Measurements from ENCODE around the gene CALHM1.

The CALHM1 gene

DNA sequence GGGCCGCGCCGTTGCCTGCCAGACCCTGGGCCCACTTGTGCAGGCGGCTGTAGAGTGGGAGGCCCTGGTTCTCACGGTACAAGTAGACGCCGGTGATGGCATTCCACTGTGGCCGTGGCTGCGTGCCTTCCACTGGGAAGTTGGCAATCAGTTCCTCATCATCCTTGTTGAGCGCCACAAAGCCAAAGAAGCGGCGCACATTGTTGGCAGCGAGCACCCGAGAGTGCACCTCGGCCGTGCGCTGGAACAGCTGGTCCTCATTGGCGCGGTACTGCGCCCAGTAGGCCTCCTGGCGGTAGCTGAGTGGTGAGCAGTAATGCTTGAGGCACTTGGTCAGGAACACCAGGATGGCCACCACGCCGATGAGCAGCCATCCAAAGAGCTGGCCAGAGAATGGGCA lies 11.5 kb downstream of the CALHM1 start:
- Histone ChIP-seq H3K4me3 (ENCODE audit: insufficient read depth, low read depth, low read length, poor library complexity, severe bottlenecking) (no peak overlapping the region), H3K4me1 (ENCODE audit: control insufficient read depth, insufficient read depth, low read length, poor library complexity, severe bottlenecking) (peaks cover 28% of the 10 kb centered on the region), H3K27me3 (replicated peaks; ENCODE audit: control insufficient read depth, insufficient read depth, low read length, poor library complexity, severe bottlenecking) (no peaks in the 10 kb centered on the region), H3K27ac (ENCODE audit: insufficient read depth, low read length, poor library complexity, severe bottlenecking) (no peak overlapping the region), H3K9me3 (ENCODE audit: control insufficient read depth, low read length) (no peaks in the 10 kb centered on the region), H3K36me3 (ENCODE audit: control insufficient read depth, insufficient read depth, low read length) (peaks cover 65% of the 10 kb centered on the region)
- no peak for DNase-seq

GRCh38 chr10:103445767-103446567 lies 12.7 kb downstream of the CALHM1 start:
- peaks cover 75% of the 10 kb centered on the region for H3K36me3 ChIP-seq (ENCODE audit: control insufficient read depth, insufficient read depth, low read length)
- no peaks in the 10 kb centered on the region for H3K9me3 ChIP-seq (ENCODE audit: control insufficient read depth, low read length)
- no peaks in the 10 kb centered on the region for H3K27me3 ChIP-seq (replicated peaks; ENCODE audit: control insufficient read depth, insufficient read depth, low read length, poor library complexity, severe bottlenecking)
- peaks cover 28% of the 10 kb centered on the region for H3K4me1 ChIP-seq (ENCODE audit: control insufficient read depth, insufficient read depth, low read length, poor library complexity, severe bottlenecking)
- H3K4me3 ChIP-seq (ENCODE audit: insufficient read depth, low read depth, low read length, poor library complexity, severe bottlenecking) = no peak overlapping the region
- peak overlapping the region; percentile 19 for H3K27ac ChIP-seq (ENCODE audit: insufficient read depth, low read length, poor library complexity, severe bottlenecking)
- DNase-seq = no peak

- Histone ChIP-seq H3K36me3 (ENCODE audit: control insufficient read depth, insufficient read depth, low read length) (peaks cover 81% of the 10 kb centered on the region), H3K9me3 (ENCODE audit: control insufficient read depth, low read length) (no peaks in the 10 kb centered on the region), H3K4me1 (ENCODE audit: control insufficient read depth, insufficient read depth, low read length, poor library complexity, severe bottlenecking) (peaks cover 24% of the 10 kb centered on the region), H3K27me3 (replicated peaks; ENCODE audit: control insufficient read depth, insufficient read depth, low read length, poor library complexity, severe bottlenecking) (no peaks in the 10 kb centered on the region), H3K27ac (ENCODE audit: insufficient read depth, low read length, poor library complexity, severe bottlenecking) (no peak overlapping the region), H3K4me3 (ENCODE audit: insufficient read depth, low read depth, low read length, poor library complexity, severe bottlenecking) (no peak overlapping the region)
- DNase-seq = no peak
Observed at GRCh38 chr10:103445366-103445765, 13.3 kb downstream of the CALHM1 start.

DNA sequence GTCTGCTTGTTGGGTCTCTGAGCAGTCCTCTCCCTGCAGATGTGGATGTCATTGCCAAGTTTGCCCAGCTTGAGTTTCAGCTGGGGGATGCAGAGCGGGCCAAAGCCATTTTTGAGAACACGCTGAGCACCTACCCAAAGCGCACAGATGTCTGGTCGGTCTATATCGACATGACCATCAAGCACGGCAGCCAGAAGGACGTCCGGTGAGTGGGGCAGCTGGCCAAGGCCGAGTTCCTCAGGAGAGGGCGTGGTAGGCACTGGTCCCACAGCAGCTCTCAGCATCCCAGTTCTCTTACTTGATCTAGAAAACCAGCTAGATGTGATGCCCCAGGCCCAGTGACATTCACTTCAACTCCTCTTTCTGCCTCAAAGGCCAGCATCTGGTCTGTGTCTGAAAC lies 14.2 kb downstream of the CALHM1 start:
- Histone ChIP-seq H3K4me1 (ENCODE audit: control insufficient read depth, insufficient read depth, low read length, poor library complexity, severe bottlenecking) (peaks cover 16% of the 10 kb centered on the region), H3K9me3 (ENCODE audit: control insufficient read depth, low read length) (no peaks in the 10 kb centered on the region), H3K4me3 (ENCODE audit: insufficient read depth, low read depth, low read length, poor library complexity, severe bottlenecking) (no peak overlapping the region), H3K36me3 (ENCODE audit: control insufficient read depth, insufficient read depth, low read length) (peaks cover 88% of the 10 kb centered on the region), H3K27me3 (replicated peaks; ENCODE audit: control insufficient read depth, insufficient read depth, low read length, poor library complexity, severe bottlenecking) (no peaks in the 10 kb centered on the region), H3K27ac (ENCODE audit: insufficient read depth, low read length, poor library complexity, severe bottlenecking) (no peak overlapping the region)
- no peak for DNase-seq

DNA sequence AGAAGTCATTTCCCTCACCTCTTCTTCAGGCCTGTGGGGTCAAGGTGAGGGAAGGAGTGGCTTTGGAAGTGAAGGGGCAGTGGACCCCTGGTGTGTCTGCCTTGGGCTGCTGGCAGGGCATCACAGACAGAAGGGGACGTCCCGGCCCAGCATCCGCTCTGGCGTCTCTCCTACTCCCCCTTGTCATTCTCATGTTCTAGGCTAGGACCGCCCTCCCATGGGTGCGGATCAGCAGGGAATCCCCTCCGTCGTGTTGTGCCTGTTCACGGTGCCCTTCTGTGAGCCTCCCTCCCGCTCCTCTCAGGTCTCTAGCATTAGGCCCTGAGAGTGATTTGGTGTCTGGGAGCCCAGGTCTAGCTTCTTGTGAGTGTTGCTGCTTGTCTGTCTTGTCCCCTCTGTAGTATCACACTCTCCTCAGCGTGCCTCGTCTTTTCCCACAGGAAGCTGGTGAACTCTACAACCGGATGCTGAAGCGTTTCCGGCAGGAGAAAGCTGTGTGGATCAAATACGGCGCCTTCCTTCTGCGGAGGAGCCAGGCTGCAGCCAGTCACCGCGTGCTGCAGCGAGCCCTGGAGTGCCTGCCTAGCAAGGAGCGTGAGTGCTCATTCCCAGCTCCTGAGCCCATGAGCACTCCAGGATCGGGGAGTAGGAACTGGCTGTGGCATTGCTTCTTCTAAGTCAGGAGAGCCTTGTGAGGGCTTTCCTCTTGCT lies 15.1 kb downstream of the CALHM1 start:
- H3K27ac ChIP-seq (ENCODE audit: insufficient read depth, low read length, poor library complexity, severe bottlenecking) = no peak overlapping the region
- no peak overlapping the region for H3K4me3 ChIP-seq (ENCODE audit: insufficient read depth, low read depth, low read length, poor library complexity, severe bottlenecking)
- H3K9me3 ChIP-seq (ENCODE audit: control insufficient read depth, low read length) = no peaks in the 10 kb centered on the region
- no peak for DNase-seq
- H3K4me1 ChIP-seq (ENCODE audit: control insufficient read depth, insufficient read depth, low read length, poor library complexity, severe bottlenecking) = peaks cover 7% of the 10 kb centered on the region
- no peaks in the 10 kb centered on the region for H3K27me3 ChIP-seq (replicated peaks; ENCODE audit: control insufficient read depth, insufficient read depth, low read length, poor library complexity, severe bottlenecking)
- H3K36me3 ChIP-seq (ENCODE audit: control insufficient read depth, insufficient read depth, low read length) = peaks cover 85% of the 10 kb centered on the region

GRCh38 chr10:103442031-103442461 lies 16.7 kb downstream of the CALHM1 start:
- no peak for DNase-seq
- Histone ChIP-seq H3K9me3 (ENCODE audit: control insufficient read depth, low read length) (no peaks in the 10 kb centered on the region), H3K27me3 (replicated peaks; ENCODE audit: control insufficient read depth, insufficient read depth, low read length, poor library complexity, severe bottlenecking) (no peaks in the 10 kb centered on the region), H3K36me3 (ENCODE audit: control insufficient read depth, insufficient read depth, low read length) (peaks cover 85% of the 10 kb centered on the region), H3K4me3 (ENCODE audit: insufficient read depth, low read depth, low read length, poor library complexity, severe bottlenecking) (no peak overlapping the region), H3K27ac (ENCODE audit: insufficient read depth, low read length, poor library complexity, severe bottlenecking) (no peak overlapping the region), H3K4me1 (ENCODE audit: control insufficient read depth, insufficient read depth, low read length, poor library complexity, severe bottlenecking) (peaks cover 7% of the 10 kb centered on the region)

DNA sequence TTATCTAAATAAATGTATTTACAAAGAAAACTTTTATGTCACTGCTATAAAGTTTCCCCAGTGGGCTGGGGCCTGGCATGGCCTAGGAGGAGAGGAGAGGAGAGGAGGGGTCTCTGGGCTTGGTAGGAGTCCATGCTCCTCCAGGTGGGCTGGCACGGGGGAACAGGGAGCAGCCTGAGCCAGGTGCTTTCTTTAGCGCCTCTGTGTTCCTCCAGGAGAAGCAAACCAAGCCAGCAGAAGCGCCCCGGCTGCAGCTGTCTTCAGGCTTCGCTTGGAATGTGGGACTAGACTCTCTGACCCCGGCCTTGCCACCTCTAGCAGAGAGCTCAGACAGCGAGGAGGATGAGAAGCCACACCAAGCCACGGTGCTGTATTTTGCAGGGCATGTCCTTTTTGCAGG lies 17.1 kb downstream of the CALHM1 start:
- Histone ChIP-seq H3K27ac (ENCODE audit: insufficient read depth, low read length, poor library complexity, severe bottlenecking) (no peak overlapping the region), H3K27me3 (replicated peaks; ENCODE audit: control insufficient read depth, insufficient read depth, low read length, poor library complexity, severe bottlenecking) (no peaks in the 10 kb centered on the region), H3K9me3 (ENCODE audit: control insufficient read depth, low read length) (no peaks in the 10 kb centered on the region), H3K36me3 (ENCODE audit: control insufficient read depth, insufficient read depth, low read length) (peaks cover 82% of the 10 kb centered on the region), H3K4me3 (ENCODE audit: insufficient read depth, low read depth, low read length, poor library complexity, severe bottlenecking) (no peak overlapping the region), H3K4me1 (ENCODE audit: control insufficient read depth, insufficient read depth, low read length, poor library complexity, severe bottlenecking) (peaks cover 4% of the 10 kb centered on the region)
- DNase-seq = no peak

GRCh38 chr10:103441206-103441605 lies 17.5 kb downstream of the CALHM1 start:
- H3K27ac ChIP-seq (ENCODE audit: insufficient read depth, low read length, poor library complexity, severe bottlenecking) = no peak overlapping the region
- no peak for DNase-seq
- no peaks in the 10 kb centered on the region for H3K9me3 ChIP-seq (ENCODE audit: control insufficient read depth, low read length)
- no peaks in the 10 kb centered on the region for H3K27me3 ChIP-seq (replicated peaks; ENCODE audit: control insufficient read depth, insufficient read depth, low read length, poor library complexity, severe bottlenecking)
- H3K36me3 ChIP-seq (ENCODE audit: control insufficient read depth, insufficient read depth, low read length) = peaks cover 82% of the 10 kb centered on the region
- H3K4me3 ChIP-seq (ENCODE audit: insufficient read depth, low read depth, low read length, poor library complexity, severe bottlenecking) = no peak overlapping the region
- H3K4me1 ChIP-seq (ENCODE audit: control insufficient read depth, insufficient read depth, low read length, poor library complexity, severe bottlenecking) = peaks cover 2% of the 10 kb centered on the region

- Histone ChIP-seq H3K4me1 (ENCODE audit: control insufficient read depth, insufficient read depth, low read length, poor library complexity, severe bottlenecking) (peaks cover 2% of the 10 kb centered on the region), H3K36me3 (ENCODE audit: control insufficient read depth, insufficient read depth, low read length) (peaks cover 78% of the 10 kb centered on the region), H3K27me3 (replicated peaks; ENCODE audit: control insufficient read depth, insufficient read depth, low read length, poor library complexity, severe bottlenecking) (no peaks in the 10 kb centered on the region), H3K27ac (ENCODE audit: insufficient read depth, low read length, poor library complexity, severe bottlenecking) (no peak overlapping the region), H3K4me3 (ENCODE audit: insufficient read depth, low read depth, low read length, poor library complexity, severe bottlenecking) (no peak overlapping the region), H3K9me3 (ENCODE audit: control insufficient read depth, low read length) (no peaks in the 10 kb centered on the region)
- no peak for DNase-seq
Observed at GRCh38 chr10:103440416-103440815, 18.3 kb downstream of the CALHM1 start.

- Histone ChIP-seq H3K4me1 (ENCODE audit: control insufficient read depth, insufficient read depth, low read length, poor library complexity, severe bottlenecking) (no peaks in the 10 kb centered on the region), H3K27ac (ENCODE audit: insufficient read depth, low read length, poor library complexity, severe bottlenecking) (no peak overlapping the region), H3K4me3 (ENCODE audit: insufficient read depth, low read depth, low read length, poor library complexity, severe bottlenecking) (no peak overlapping the region), H3K9me3 (ENCODE audit: control insufficient read depth, low read length) (no peaks in the 10 kb centered on the region), H3K27me3 (replicated peaks; ENCODE audit: control insufficient read depth, insufficient read depth, low read length, poor library complexity, severe bottlenecking) (no peaks in the 10 kb centered on the region), H3K36me3 (ENCODE audit: control insufficient read depth, insufficient read depth, low read length) (peaks cover 76% of the 10 kb centered on the region)
- no peak for DNase-seq
Observed at GRCh38 chr10:103439776-103440175, 18.9 kb downstream of the CALHM1 start.
